Right cardiac atrium (tissue), 5 donors: ENCODE results near the gene P3R3URF. TPM values are rescaled to one million over a fixed set of nuclear protein-coding genes. Genes with fewer than 3 reads are reported as not detected.
"Not testable (repeated sequence)": the region's sequence is repeated elsewhere in the genome, so short reads cannot be mapped to it uniquely, and the experiment has no call there.

Experiments used
- ATAC-seq, 2 donors: fragments of 200-7000 bp; cut with Tn5 transposase; one replicate each; pipeline versions ENCODE4 v1.8.0 to v1.9.1; 2020; ENCODE audit warnings: moderate library complexity in 2 of 2, mild to moderate bottlenecking in 1 of 2
- DNase-seq, 3 donors: peaks; one replicate each; pipeline ENCODE4 v3.0.0-alpha.2; 2020
- H3K27ac ChIP-seq: one replicate; pipeline ENCODE4 v1.5.1; 2013; ENCODE audit warnings: mild to moderate bottlenecking, low read length, control low read depth, moderate library complexity
- H3K27me3 ChIP-seq: one replicate; pipeline ENCODE4 v1.6.1; 2013; ENCODE audit not compliant: control insufficient read depth, insufficient read depth
- H3K4me1 ChIP-seq: one replicate; pipeline ENCODE4 v1.6.1; 2013; ENCODE audit warnings: low read length; ENCODE audit not compliant: control insufficient read depth, insufficient read depth
- H3K4me3 ChIP-seq: one replicate; pipeline ENCODE4 v1.5.1; 2013; ENCODE audit warnings: low read length, control low read depth
- H3K9me3 ChIP-seq: one replicate; pipeline ENCODE4 v1.6.1; 2013; ENCODE audit warnings: low read length; ENCODE audit not compliant: control insufficient read depth
- WGBS: extraction: QIAGEN DNeasy Blood & Tissue Kit; methylation state at CpG from one replicate; pipeline ENCODE4 v1.1.7; 2013; 5-methylcytosine and 5-hydroxymethylcytosine counted together
- intact Hi-C, 4 donors: fragments of 100-400 bp; cut with DNase I; formaldehyde crosslinking; loops; one replicate each; pipeline versions ENCODE4 v1.11.0 to v1.14.0; 2022 to 2023
- long read RNA-seq, 4 donors: library from polyadenylated mRNA; unstranded; transcript quantifications; one replicate each; pipeline ENCODE4 v2.0.0, GENCODE V29; 2020 to 2021
- polyA plus RNA-seq: library from polyadenylated mRNA; stranded (reverse); fragments of 200-250 nt; gene quantifications from one replicate; pipeline ENCODE4 v1.2.3, GENCODE V29; 2013
- total RNA-seq, 4 donors: library from RNA; stranded (reverse); fragmentation: NEBNext Ultra II Directional; extraction: Animal tissue kit (Norgen Biotek cat#: 25700); gene quantifications; one replicate each; pipeline ENCODE4 v1.2.1, GENCODE V29; 2021
- donor health status: healthy with polysubstance abuse.
- donor health status: DM: no; HTN: yes; CAD: no.
- donor health status: DM: no; HTN: no; CAD: no.
- donor health status: DM: no; HTN: yes; CAD: no; lungs with severe emphysema.
- donor health status: DM: yes; HTN: yes; CAD: no.

Gene P3R3URF
- not detected for total RNA-seq
- not detected for polyA plus RNA-seq
- long read RNA-seq, donor 1 = 0 reads
- long read RNA-seq, donor 2 = 0 reads
- long read RNA-seq, donor 3 = 0 reads
- long read RNA-seq, donor 4 = 0 reads

- H3K9me3 ChIP-seq = no peaks in the 10 kb centered on the region
- peak within 1 kb of the TSS; percentile 77 for H3K27ac ChIP-seq
- peaks cover 24% of the 10 kb centered on the region for H3K4me1 ChIP-seq
- peak in 1 of 3 donors; percentile 46 for DNase-seq
- no peaks in the 10 kb centered on the region for H3K27me3 ChIP-seq
- intact Hi-C loops = loop anchor here in 3 of 4 donors (5.0 to 10.0 kb wide), 3 partner anchors 44 to 139 kb away; partner anchors contain the start of gene PIK3R3 (in 1 of the 3)
- no peak within 1 kb of the TSS for H3K4me3 ChIP-seq
- 79% methylated on average over 13 of the region's 13 CpGs for WGBS
- no peak for ATAC-seq
Observed at GRCh38 chr1:46176211-46176865, at the start of gene P3R3URF. Gene P3R3URF (minus strand): TSS chr1:46176488. CDS start chr1:46176471, 17 bp downstream.

DNA sequence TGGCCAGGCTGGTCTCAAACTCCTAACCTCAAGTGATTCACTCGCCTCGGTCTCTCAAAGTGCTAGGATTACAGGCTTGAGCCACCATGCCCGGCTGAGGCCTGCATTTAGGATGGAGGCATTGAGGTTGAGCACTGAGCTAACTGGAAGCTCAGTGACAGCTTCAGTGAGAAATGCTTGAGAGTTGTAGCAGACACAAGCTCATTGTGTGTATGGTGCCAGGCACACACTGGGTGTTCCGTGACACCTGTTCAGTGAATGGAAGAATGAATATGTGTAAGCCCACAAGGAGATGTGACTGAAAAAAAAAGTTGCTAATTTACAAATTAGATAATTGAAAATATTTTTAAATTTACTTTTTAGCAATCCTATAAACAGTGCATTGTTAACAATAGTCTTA, 48.7 kb upstream of the P3R3URF start:
- DNase-seq (no peak), ATAC-seq (no peak)
- WGBS = 90% methylated on average over 4 of the region's 4 CpGs
- Histone ChIP-seq H3K4me1 (no peaks in the 10 kb centered on the region), H3K27ac (no peak overlapping the region), H3K9me3 (no peaks in the 10 kb centered on the region), H3K27me3 (no peaks in the 10 kb centered on the region), H3K4me3 (no peak overlapping the region)
- intact Hi-C loops = loop anchor here in 1 of 4 donors (5.0 kb wide), 1 partner anchor 188 kb away; no protein-coding TSS in a partner anchor

DNA sequence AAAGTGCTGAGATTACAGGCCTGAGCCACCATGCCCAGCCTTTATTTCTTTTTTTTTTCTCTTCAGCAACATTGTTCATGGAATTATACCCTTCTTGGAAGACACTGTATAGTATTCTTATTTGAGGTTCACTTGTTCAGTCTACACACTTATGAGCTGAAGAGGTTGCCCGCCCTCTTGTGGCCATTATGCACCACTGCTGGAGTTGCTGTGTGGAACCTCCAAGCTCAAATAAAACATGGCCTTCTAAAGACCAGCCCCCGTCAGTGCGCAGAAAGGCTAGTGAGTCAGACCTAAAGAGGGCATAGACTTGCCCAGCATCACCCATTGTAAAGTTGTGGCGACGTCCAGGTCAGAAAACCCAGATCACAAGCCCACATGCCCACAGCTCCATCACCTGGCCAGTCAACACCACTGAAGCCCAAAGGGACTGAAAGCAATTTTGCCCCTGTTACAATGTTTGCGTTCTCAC, 47.2 kb upstream of the P3R3URF start:
- Histone ChIP-seq H3K27ac (no peak overlapping the region), H3K27me3 (no peaks in the 10 kb centered on the region), H3K4me1 (no peaks in the 10 kb centered on the region), H3K9me3 (no peaks in the 10 kb centered on the region), H3K4me3 (no peak overlapping the region)
- peak; percentile 88 for ATAC-seq
- intact Hi-C loops = loop anchor here in 2 of 4 donors (2.0 to 5.0 kb wide), 2 partner anchors 43 to 186 kb away; no protein-coding TSS in a partner anchor
- 13% methylated on average over 6 of the region's 6 CpGs for WGBS
- DNase-seq = peak; percentile 59 to 79 (median 65)

GRCh38 chr1:46223055-46223454, 46.8 kb upstream of the P3R3URF start:
- peak in 1 of 3 donors; percentile 32 for DNase-seq
- ATAC-seq, H3K4me1 ChIP-seq, H3K9me3 ChIP-seq, H3K27me3 ChIP-seq, H3K4me3 ChIP-seq, H3K27ac ChIP-seq: not testable (repeated sequence)
- intact Hi-C loops = loop anchor here in 2 of 4 donors (2.0 to 5.0 kb wide), 2 partner anchors 42 to 186 kb away; no protein-coding TSS in a partner anchor
- WGBS = 75% methylated on average over 11 of the region's 11 CpGs

- 48% methylated on average over 4 of the region's 4 CpGs for WGBS
- intact Hi-C loops = loop anchor here in 2 of 4 donors (2.0 to 5.0 kb wide), 2 partner anchors 41 to 184 kb away; no protein-coding TSS in a partner anchor
- Histone ChIP-seq H3K4me3 (no peak overlapping the region), H3K27ac (no peak overlapping the region), H3K27me3 (no peaks in the 10 kb centered on the region), H3K9me3 (no peaks in the 10 kb centered on the region), H3K4me1 (no peaks in the 10 kb centered on the region)
- ATAC-seq (no peak), DNase-seq (peak in 1 of 3 donors; percentile 60)
Observed at GRCh38 chr1:46221749-46222148, 45.5 kb upstream of the P3R3URF start.

GRCh38 chr1:46220808-46221207, 44.5 kb upstream of the P3R3URF start:
- Histone ChIP-seq H3K9me3 (no peaks in the 10 kb centered on the region), H3K4me3 (no peak overlapping the region), H3K27ac (no peak overlapping the region), H3K27me3 (no peaks in the 10 kb centered on the region), H3K4me1 (no peaks in the 10 kb centered on the region)
- intact Hi-C loops = loop anchor here in 1 of 4 donors (5.0 kb wide), 1 partner anchor 184 kb away; no protein-coding TSS in a partner anchor
- ATAC-seq (no peak), DNase-seq (no peak)
- 80% methylated on average over 3 of the region's 3 CpGs for WGBS

DNA sequence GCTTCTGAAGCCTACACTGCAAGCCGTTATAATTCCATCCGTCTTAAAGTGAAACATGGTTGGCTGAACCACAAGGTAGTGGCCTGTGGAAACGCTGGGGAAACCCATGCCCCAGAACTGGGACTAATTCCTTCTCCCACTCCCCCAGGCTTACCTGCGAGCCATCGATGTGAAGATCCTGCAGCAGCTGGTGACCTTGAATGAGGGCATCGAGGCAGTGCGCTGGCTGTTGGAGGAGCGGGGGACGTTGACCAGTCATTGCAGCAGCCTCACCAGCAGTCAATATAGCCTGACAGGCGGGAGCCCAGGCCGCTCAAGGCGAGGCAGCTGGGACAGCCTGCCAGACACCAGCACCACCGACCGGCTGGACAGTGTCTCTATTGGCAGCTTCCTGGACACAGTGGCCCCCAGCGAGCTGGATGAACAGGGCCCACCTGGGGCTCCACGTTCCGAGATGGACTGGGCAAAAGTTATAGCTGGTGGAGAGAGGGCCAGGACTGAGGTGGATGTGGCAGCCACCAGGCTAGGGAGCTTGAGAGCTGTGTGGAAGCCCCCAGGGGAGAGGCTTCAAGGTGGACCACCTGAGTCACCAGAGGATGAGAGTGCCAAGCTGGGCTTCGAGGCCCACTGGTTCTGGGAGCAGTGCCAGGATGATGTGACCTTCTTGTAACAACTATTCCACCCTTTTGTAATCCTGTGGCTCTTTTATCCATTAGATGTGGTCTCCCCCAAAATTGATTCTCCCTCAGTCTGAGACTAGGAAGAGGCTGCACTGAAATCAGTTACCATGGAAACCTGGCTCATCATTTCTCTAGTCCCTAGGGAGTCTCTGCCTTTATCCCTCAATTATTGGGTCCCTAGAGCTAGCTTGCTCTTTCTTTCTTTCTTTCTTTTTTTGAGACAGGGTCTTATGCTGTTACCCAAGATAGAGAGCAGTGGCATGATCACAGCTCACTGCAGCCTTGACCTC, 43.5 kb upstream of the P3R3URF start:
- Histone ChIP-seq H3K4me3 (no peak overlapping the region), H3K4me1 (no peaks in the 10 kb centered on the region), H3K27ac (no peak overlapping the region), H3K9me3 (no peaks in the 10 kb centered on the region), H3K27me3 (no peaks in the 10 kb centered on the region)
- intact Hi-C loops = loop anchor here in 1 of 4 donors (5.0 kb wide), 1 partner anchor 183 kb away; no protein-coding TSS in a partner anchor
- ATAC-seq (no peak), DNase-seq (peak in 1 of 3 donors; percentile 32)
- WGBS = 82% methylated on average over 18 of the region's 18 CpGs

DNA sequence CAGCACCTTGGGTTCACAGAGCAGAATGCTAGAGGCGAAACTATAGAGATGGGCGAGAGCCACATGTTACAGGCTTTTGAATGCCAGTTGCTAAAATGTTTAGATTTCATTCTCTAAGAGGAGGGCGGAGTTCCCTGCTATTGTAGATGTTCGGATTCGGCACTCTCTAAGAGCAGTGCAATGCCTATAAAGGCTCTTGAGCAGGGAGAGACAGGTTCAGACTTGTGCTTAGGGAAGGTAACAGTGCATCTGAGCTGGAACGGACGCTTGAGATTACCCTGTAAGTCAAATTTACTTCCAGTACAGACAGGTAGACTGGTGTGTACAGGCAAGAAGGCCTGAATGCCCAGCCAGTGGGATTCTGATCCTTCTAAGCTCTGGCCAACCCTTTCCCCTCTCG, 42.2 kb upstream of the P3R3URF start:
- ATAC-seq = no peak
- intact Hi-C loops = no loop called here
- 91% methylated on average over 8 of the region's 8 CpGs for WGBS

DNA sequence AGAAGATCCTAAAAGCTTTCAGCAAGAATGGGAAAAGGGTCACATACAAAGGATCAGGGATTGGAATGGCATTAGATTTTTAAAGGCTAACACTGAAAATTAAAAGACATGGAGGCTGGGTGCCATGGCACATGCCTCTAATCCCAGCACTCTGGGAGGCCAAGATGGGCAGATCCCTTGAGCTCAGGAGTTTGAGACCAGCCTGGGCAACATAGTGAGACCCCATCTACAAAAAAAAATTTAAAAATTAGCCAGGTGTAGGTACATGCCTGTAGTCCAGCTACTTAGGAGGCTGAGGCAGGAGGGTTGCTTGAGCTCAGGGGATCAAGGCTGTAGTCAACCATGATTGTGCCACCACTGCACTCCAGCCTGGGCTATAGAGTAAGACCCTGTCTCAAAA, 39.2 kb upstream of the P3R3URF start:
- intact Hi-C loops = no loop called here
- no peaks in the 10 kb centered on the region for H3K4me1 ChIP-seq
- no peaks in the 10 kb centered on the region for H3K9me3 ChIP-seq
- no peak for ATAC-seq
- DNase-seq = no peak
- no peak overlapping the region for H3K4me3 ChIP-seq
- H3K27me3 ChIP-seq = no peaks in the 10 kb centered on the region
- no peak overlapping the region for H3K27ac ChIP-seq

More for the DNA sequence above, 42.2 kb upstream of the P3R3URF start:
- H3K4me1 ChIP-seq = no peaks in the 10 kb centered on the region
- DNase-seq = no peak
- H3K27me3 ChIP-seq = no peaks in the 10 kb centered on the region
- H3K27ac ChIP-seq = no peak overlapping the region
- no peak overlapping the region for H3K4me3 ChIP-seq
- no peaks in the 10 kb centered on the region for H3K9me3 ChIP-seq

DNA sequence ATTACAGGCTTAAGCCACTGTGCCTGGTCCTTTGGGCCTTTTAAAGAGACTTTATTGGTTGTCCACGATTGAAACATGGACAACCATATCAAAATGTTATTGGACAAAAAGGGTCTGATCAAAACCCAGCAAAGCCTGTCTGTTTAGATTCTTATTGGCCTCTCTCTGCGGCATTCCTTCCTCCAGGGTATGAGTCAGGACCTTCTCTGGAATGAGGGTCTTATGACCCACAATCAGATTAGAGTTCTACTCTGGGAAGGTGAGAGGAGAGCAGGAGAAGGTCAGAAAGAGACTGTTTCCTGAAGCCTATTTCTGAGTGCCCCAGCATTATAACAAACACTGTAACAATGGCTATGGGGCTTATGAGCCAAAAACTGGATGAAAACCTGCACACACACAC, 34.8 kb upstream of the P3R3URF start:
- 72% methylated on average over 2 of the region's 2 CpGs for WGBS
- no peaks in the 10 kb centered on the region for H3K9me3 ChIP-seq

More for the DNA sequence above, 34.8 kb upstream of the P3R3URF start:
- ATAC-seq (no peak), DNase-seq (no peak)
- no peaks in the 10 kb centered on the region for H3K4me1 ChIP-seq
- no peaks in the 10 kb centered on the region for H3K27me3 ChIP-seq
- intact Hi-C loops = no loop called here
- H3K27ac ChIP-seq = no peak overlapping the region
- no peak overlapping the region for H3K4me3 ChIP-seq
